ENCODE measurements around the gene HNMT.

- no peak for TF ChIP-seq POLR2AphosphoS5 (IDR thresholded peaks at IDR 0.05; ENCODE audit: borderline replicate concordance, low read depth, low read length)
- no peak for TF ChIP-seq EZH2 (IDR thresholded peaks at IDR 0.05)
Observed at GRCh38 chr2:137977790-137978189, 13.5 kb downstream of the HNMT start.
